Stimulated activated CD8-positive, alpha-beta memory T cell treated with anti-CD3 and anti-CD28 coated beads, Interleukin-2, amount 100 ng/mL, for 48 hours (primary cell): ENCODE measurements around the gene POP4.
"Not testable (repeated sequence)": the region's sequence is repeated elsewhere in the genome, so short reads cannot be mapped to it uniquely, and the experiment has no call there.

ENCODE experiments used
- DNase-seq, 2 donors: peaks; one replicate each; pipeline ENCODE4 v3.0.0-alpha.2; 2020; ENCODE audit warnings: low read depth in 2 of 2

The POP4 gene

DNA sequence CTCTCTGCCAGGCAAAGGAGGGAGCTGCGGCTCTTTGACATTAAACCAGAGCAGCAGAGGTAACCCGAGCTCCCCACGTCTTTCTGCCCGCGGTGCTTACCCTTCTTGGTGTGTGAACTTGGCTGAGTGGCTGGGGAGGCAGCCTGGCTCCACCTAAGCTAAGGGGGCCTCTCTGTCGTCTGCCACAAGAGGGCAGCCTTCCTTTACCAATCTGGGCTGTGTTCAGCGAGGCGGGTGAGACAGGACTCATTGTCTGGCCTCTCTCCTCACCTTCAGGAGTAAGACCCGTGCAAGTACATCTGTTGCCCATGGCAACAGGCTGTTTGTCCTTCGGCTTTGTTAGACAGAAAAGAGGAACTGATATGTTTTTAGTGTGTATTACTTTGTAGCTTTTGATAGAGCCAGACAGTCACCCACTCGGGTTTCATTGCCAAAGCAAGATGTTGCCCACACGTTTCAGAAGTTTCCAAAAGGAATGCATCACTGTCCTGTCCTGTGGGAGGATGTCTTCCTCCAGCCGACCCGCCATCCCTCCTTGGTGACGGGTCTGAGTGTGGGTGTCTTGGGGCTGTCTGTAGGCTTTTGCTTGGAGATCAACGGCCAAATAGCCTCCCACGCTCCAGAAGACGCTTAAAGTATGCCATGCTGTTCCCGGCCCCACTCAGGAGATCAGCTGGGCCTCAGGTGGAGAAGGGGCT, 4.6 kb downstream of the POP4 start:
- peak; percentile 73 to 74 for DNase-seq

DNA sequence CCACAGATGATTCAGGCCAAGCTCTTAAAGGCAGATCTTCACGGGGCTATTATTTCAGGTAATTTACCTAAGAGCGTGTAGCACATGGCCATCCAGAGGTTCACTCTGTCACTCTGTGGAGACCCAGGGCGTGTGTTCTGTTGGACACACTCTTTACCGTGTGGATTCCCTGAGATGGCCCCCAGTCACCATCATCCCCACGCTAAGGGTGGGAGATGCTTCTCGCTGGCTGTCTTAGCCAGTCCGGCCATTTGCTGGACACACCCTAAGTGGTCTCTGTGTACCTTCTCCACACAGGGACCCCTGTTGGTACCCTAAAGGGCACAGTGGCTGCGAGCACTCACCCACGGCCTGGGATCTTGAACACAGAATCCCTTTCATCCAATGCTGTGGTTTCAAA, 6.0 kb downstream of the POP4 start:
- no peak for DNase-seq

DNA sequence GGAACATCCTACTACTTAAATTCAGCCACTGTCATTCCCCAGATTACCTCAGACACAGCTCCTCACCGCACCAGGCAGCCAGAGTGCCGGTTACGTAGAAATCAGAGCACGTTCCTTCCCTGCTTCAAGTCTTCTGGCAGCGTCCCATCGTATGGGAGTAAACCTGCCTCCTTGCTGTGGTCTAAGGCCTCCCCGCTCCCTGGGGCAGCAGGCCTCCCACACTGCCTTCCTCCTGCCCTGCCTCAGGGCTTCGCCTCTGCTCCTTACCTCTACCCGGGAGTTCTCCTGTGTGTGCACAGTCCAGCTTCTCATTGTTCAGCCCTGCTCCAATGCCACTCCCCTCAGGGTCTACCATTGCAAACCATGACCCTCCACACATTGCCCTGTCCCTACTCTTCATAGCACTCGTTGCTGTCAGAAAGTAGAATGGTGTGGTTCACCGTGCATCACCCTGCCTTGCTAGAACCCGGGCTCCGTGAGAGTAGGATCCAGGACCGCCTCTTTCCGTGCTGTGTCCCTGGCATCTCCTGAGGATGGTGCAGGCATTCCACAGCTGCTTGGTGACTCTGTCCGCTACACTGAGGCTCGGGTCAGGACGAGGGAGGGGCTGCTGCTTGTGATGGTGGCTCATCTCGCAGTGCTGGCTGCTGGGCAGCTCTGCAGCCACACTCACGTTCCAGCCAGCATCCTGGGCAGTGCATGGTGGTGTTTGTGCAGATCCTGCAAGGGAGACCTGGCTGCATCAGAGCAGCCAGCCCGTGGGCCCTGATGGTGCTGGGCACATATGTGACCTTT, 6.9 kb downstream of the POP4 start:
- no peak for DNase-seq

DNA sequence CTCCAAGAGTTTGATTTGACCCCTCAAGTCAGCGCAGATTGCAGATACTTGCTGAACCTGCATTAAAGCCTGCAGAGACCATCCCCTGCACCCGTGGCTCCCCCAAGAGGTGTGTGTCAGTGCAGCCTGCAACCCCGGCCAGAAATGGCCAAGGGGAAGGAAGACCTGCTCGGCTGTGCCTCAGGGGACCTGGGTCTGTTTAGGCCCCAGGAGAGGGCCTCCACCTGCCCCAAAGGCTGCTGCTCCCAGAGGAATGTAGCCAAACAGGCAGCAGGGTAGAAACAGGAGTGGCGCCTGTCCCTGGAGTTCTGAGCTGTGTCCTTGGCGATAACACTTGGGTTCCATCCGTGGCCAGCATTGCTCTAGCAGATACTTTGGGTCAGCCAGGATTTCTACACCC, 8.0 kb downstream of the POP4 start:
- no peak for DNase-seq

DNA sequence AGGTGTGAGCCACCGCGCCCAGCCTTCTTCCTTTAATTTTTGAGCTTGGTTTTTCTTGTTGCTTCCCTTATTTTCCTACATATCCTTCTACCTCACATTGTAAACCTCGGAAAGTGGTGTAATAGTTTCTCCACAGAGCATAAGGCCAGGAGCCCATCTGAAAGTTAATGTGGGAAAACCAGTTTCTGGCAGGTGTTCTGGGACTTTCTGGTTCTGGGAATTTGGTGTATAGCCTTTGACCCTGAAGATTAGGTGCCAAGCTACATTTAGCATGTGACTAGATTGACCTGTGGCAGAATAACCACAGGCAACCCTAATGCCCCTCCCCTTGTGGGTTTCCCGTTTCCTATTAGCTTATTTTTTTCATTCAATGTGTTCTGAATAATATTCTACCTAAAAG, 8.7 kb downstream of the POP4 start:
- no peak for DNase-seq

DNA sequence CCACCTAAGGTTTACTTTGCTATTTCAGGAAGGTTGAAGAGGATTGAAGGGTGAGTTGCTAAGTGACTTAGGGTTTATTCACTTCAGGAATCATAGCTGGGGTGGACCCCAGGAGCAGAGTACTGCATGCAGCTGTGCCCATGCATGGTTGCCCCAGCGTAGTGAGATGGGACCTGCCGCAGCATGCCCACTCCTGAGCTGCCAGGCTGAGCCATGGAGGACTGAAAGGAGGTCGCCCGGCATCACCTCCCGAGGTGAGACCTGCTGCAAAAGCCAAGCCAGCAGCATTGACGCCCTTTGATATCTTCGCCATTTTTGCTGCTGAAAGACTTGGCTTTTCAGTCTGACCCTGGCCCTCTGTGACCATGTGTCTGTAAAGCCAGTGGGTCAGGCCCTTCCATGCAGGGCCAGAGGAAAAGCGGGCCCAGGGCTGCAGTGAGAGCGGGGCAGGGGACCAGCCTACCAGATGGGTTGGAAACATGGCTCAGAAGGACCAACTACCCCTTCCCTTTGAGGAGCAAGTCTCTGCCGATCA, 9.9 kb downstream of the POP4 start:
- DNase-seq, result no peak

DNA sequence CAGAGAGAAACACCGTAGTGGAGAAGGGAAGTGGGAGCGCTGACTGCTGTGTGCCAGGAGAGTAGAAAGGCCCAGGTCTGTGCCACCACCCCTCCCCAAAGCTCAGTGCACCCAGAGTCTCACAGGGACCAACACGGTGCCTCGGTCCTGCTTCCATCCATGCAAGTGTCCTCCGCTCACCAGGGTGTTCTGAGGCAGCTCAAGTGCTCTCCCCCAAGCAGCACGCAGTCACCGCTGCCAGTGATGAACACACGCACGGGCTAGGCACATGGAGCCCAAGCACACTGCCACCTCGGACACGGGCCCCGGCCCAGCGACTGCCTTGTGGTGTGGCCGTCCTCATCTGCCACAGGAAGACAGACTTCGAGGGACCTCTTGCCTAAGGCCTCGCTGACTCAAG, 10.5 kb downstream of the POP4 start:
- no peak for DNase-seq

DNA sequence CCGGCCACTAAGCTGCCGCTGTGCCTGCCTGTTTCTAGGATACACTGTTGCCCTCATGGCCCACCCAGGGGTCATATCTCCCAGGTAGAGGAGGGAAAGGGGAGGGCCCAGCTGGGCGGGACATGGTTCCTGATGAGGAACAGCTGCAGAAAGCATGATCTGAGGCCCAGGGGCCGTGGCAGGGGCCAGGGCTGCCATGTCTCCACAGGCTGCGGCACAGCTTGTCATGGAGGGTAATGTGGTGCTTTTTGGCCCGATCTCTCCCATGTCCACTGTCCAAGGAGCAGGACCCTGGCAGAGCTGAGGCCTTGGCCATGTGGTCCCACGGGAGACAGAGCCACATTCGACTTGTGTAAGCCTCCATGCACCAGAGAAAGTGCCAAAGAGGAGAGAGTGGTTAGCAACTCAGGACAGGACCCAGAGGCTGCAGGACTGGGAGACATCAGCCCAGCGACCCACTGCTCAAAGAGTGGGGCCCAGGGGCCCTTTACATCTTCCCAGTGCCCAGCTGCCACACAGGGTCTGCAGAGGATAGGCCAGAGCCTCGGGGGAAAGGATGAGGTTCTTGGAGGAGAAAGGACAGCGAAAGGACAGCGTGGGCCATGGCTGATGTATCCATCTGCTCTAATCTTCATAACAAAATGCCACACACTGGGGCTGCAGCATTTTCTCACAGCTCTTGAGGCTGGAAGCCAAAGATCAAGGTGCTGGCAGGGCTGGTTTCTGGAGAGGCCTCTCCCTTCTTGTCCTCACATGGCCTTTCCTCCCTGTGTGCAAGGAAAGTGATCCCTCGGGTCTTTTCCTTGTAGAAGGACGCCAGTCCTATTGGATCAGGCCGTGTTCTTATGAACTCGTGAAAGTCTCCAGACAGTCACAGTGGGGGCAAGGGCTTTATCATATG, 11.5 kb downstream of the POP4 start:
- DNase-seq, result no peak

DNA sequence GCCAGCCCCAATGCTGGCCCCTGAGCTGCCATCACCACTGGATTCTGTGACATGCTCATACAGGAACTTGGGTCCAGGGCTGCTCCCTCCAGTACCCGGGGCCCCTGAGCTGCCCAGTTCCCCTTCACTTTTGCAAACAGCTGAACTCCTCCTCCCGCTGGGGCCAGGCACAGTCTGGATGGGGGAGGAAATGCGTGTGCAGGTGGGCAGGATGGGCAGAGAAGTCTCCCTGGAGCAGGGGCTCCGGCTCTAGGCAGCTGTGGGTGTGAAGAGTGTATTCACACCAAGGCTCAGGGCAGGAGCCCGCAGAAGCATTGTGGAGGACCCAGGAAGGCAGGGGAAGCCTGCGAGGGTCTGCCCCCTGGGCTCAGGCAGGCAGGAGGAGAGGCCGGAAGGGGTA, 12.4 kb downstream of the POP4 start:
- DNase-seq, result no peak

DNA sequence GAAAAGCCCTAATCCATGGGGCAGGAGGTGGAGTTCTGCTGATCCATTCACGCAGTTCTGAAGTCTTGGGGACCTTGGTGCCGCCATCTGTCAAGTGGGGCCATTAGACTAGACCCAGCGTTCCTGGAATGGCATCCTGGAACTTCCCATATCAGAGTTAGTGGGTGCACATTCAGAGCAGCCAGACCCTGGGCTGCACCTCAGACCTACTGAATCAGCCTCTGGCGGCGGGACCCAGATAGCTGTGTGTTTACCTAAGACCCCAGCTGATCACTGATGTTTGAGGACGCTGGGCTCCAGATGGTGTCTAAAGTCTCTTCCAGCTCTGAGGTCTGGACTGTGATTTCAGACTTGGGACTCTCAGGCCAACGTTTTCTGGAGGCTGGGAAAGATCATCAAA, 12.8 kb downstream of the POP4 start:
- no peak for DNase-seq

DNA sequence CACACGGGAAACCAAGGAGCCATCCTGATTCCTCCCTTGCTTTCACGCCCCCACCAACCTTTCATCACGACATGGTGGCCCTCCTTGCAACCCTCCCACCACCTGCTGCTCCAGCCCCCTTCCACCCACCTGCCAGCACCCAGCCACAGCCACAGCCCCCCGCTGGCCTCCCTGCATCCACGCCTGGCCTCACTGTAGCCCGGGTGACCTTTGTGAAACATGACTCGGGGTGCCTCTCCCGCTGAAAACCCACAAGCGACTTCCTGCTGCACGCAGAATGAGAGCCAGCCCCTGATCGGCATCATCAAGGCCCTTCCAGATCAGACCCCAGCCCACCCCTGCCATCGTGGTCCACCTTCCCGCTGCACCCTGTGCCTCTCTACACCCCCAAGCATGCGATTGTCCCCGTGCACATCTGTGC, 14.9 kb downstream of the POP4 start:
- peak; percentile 56 to 67 for DNase-seq

DNA sequence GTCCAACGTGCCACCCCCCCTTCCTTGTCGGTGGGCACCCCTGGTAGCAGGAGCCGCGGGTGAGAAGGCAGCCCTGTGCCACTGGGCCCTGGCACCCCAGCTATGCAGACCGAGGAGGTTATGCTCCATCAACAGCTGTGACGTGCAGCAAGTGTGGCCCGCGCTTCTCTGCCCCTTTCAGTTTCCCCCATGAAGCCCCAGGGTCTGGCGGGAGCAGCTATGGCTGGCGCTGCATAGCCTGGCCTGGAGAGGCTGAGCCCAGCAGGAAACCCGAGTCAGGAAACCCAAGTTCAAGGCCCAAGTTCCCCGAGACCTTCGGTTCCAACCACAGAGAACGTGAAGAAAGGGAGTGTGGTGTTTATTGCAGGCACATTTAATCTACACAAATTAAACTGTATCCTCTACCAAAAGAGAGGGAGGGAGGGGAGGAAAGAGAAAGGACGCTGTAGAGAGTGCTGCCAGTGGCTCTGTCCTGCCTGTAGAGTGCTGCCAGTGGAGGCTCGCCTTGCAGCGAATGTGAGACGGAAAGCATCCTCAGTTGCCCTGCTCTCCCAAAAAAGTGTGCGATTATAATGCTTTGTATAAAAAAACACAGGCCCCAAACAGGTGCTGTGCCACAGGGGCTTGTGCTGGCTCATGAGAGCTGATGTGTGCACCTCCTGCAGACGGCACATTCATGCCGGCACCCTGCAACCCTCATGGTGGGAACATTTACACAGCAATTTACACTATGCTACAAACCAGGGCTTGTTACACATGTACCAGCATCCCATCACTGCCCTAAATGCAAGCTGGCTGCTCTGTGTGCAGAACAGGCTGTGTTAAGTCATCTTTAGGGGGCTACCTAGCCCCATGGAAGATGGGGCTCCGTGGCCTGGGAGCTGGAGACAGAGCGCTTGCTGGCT, 16.3 kb downstream of the POP4 start:
- DNase-seq, result peak in 1 of 2 donors; percentile 43

DNA sequence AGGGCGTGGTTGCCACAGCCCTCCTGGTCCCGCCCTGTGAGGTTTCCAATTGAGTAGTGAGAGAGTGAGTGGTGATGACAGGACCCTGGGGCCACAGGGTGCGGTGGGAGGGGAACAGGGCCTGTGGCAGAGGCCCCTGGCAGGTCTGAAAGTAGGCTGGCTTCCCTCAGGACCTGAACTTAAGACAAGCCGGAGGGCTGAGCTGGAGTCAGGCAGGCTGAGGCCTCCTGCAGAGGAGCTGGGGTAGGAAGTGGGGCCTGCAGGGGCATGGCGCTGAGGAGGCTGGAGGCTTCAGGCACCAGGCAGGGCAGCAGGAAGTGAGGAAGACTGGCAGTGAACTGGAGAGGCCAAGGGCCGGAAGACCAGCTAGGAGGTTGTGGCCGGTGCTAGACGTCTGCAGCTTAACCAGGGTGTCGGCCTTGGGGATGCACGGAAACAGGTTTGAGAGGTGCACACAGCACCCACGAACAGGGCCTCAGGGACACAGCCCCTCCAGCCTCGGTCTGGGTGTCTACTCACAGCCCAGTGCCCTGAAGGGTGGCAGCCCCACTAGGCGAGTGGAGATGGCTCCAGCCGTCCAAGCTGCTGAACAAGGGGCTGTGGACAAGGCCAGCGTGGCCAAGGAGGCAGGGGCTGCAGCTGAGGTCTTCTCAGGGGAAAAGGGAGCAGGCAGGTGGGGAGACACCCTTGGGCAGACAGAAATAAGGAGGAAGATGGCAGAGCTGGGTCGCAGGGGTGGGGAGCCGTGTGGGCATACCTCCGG, 17.8 kb downstream of the POP4 start:
- peak; percentile 65 to 75 for DNase-seq

DNA sequence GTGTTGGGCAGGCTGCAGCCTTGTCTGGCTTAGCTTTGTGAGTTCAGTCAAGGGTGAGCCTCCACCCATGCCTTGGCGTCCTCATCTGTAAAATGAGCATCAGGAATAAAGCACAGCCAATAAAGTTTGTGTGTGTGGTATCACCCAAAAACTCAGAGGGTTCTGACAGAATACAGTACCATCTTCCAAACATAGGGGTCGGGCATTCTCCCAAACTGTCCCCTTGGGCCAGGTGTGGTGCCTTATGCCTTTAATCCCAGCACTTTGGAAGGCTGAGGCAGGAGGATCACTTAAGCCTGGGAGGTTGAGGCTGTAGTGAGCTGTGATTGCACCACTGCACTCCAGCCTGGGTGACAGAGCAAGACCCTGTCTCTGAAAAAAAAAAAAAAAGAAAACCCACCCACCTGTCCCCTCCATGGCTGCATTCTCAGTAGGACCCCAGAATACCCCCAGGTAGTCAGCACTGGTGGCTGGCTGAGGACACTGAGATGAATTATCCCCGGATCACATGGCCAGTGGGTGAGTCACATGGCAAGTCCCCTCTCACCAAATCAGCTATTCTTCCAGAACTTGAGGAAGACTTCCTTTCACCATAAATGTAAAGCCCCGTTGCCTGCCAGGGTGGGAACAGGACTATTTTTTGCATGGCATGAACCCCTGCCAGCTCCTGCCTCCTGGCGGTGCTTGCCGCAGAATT, 18.6 kb downstream of the POP4 start:
- no peak for DNase-seq

DNA sequence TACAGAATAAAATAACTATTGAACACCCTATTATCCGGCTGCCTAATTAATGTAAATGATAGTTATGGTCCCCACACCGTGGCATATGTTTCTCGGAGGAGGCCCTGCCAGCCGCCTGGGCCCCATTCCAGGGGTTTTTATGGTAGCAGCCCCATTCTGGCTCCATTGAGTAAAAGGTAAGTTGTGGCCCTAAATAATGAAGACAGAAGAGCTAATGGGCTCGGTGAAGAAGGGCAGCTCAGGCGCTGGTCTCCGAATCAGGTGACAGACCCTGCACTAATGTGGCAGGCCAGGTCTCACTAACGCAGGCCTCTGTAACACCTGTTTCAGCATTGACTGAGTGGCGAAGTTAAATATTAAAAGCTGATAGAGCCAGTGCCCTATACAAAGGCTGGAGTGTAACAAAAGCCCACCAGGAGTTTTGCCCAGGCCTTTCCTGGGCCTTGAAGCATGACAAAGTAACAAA, 19.1 kb downstream of the POP4 start:
- DNase-seq, result no peak

DNA sequence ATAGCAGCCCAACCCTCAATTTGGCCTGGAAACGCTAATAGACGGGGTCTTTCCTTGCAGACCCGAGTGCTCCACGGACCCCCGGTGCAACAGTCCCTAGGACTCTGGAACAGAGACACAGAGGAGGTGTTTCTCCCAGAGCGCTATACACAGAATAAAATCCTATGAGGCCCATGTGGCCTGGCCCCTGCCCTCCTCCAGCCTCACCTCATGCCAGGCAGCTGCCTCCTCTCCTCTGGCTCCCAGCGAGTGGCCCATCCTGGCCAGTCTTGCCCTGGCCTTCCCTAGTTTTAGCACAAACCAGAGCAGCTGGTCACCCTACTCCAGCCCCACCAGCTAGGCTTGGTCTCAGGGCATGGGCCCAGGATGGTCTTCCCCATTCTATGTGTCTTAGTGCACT, 20.3 kb downstream of the POP4 start:
- DNase-seq, result no peak

DNA sequence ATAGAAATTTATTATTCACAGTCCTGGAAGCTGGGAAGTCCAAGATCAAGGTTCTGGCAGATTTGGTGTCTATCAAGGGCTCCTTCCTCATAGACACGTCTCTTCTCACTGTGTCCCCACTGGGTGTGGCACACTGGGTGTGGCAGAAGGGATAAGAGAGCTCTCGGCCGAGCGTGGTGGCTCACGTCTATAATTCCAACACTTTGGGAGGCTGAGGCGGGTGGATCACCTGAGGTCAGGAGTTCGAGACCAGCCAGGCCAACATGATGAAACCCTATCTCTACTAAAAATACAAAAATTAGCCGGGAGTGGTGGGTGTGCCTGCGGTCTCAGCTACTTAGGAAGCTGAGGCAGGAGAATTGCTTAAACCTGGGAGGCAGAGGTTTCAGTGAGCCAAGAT, 20.7 kb downstream of the POP4 start:
- DNase-seq, result not testable (repeated sequence)

DNA sequence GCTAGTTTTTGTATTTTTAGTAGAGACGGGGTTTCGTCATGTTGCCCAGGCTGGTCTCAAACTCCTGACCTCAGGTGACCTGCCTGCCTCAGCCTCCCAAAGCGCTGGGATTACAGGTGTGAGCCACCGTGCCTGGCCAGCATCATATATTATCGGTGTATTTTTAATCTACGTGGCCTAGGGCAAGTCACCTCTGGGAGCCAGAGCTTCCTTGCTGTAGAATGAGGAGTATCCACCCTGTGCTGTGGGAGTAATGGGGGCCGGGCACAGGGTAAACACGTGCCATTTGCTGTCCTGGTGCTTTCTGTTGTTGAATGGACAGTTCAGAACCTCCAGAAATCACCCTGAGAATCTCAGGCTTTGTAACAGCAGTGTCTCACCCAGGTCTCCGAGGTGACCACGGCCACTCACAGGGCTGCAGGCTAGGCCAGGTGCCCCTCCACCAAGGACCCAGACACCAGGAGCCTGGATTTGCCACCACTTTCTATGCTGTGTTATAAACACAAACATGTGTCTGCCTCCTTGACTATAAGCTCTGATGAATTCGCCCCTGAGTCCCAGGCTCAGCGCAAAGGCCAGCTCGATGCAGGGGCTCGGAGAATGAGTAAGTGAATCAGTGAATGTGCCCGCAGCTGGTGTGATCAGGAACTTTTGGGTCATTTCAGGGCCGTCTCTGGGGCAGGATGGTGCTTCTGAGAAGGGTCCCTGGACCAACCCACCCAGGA, 22.7 kb downstream of the POP4 start:
- no peak for DNase-seq
